Esophagus squamous epithelium (tissue), 4 donors: ENCODE results near the gene DDX23.

Experiments used
- POLR2A ChIP-seq, 4 donors: fragments of 450-650 bp; IDR thresholded peaks; one replicate each; pipeline ENCODE4 v1.6.1; 2017; ENCODE audit warnings: antibody characterized with exemption in 4 of 4, mild to moderate bottlenecking in 4 of 4, moderate library complexity in 3 of 4
- TF ChIP-seq, protein P1 (sequence below), 6 experiments: fragments of 450-650 bp in 4 of 6; fragments of 200-600 bp in 2 of 6; sonication (generic) in 2 of 6; IDR thresholded peaks; one replicate each; pipeline ENCODE4 v1.5.1; 2016 to 2019; ENCODE audit warnings: antibody characterized with exemption in 6 of 6, mild to moderate bottlenecking in 4 of 6, moderate library complexity in 4 of 6

DNA sequence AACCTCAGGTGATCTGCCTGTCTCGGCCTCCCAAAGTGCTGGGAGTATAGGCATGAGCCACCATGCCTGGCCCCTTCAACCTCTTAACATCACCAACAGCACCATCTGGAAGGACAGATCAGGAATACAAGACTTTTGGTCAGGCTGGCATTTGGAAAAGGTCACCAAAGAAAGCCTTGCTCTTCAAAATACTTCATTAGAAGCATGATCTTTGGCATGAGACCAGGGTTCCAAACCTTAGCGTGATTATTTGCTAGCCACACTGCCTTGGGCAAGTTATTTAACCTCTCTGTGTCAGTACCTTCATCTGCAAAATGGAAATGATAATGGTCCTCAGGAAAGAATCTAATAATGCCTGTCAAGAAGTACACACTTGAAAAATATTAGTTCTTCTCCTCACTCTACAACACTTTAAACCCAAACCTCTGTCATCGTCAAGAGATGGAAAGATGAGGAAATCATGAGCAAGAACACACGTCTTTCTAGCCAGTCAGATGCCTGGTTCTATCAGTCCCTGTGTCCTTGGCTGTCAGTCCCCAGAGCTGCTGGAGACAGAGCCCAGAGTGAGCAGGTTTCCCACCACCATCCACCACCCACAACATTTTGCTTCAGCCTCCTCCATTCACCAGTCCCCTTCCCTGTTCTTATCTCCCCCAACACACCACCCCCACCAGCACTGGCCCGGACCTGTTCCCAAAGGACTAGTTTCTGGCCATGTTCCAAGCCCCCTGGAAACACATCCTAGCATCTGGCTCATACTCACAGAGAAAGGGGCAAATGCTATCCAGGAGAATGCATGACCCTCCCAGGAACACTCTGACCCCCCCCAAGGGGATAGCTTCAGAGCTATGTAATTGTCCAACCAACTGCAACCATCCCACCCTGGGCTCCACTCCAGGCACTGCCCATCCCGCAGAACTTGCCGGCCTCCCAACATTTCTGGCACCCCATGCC is 65.1 kb downstream of the DDX23 start:
- TF ChIP-seq, protein P1, sequence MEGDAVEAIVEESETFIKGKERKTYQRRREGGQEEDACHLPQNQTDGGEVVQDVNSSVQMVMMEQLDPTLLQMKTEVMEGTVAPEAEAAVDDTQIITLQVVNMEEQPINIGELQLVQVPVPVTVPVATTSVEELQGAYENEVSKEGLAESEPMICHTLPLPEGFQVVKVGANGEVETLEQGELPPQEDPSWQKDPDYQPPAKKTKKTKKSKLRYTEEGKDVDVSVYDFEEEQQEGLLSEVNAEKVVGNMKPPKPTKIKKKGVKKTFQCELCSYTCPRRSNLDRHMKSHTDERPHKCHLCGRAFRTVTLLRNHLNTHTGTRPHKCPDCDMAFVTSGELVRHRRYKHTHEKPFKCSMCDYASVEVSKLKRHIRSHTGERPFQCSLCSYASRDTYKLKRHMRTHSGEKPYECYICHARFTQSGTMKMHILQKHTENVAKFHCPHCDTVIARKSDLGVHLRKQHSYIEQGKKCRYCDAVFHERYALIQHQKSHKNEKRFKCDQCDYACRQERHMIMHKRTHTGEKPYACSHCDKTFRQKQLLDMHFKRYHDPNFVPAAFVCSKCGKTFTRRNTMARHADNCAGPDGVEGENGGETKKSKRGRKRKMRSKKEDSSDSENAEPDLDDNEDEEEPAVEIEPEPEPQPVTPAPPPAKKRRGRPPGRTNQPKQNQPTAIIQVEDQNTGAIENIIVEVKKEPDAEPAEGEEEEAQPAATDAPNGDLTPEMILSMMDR (IDR thresholded peaks at IDR 0.05): no peak
- TF ChIP-seq POLR2A (IDR thresholded peaks at IDR 0.05): no peak
